Large intestine (tissue), 3 donors: ENCODE results near the gene PLCD1. TPM values are rescaled to one million over a fixed set of nuclear protein-coding genes. Genes with fewer than 3 reads are reported as not detected.

Experiments
- DNase-seq, 2 donors: peaks; one replicate each; pipeline versions ENCODE4 v3.0.0 to v3.0.0-alpha.2; 2013
- H3K27ac ChIP-seq: one replicate; pipeline ENCODE4 v1.5.1; 2013; ENCODE audit warnings: low read length
- H3K27me3 ChIP-seq: 2 replicates; pipeline ENCODE4 v1.6.1; 2013; ENCODE audit warnings: low read length; ENCODE audit not compliant: control insufficient read depth, insufficient read depth
- H3K36me3 ChIP-seq: 2 replicates; pipeline ENCODE4 v1.6.1; 2013; ENCODE audit warnings: low read length; ENCODE audit not compliant: control insufficient read depth, insufficient read depth
- H3K4me1 ChIP-seq: one replicate; pipeline ENCODE4 v1.6.1; 2013; ENCODE audit warnings: low read length; ENCODE audit not compliant: control insufficient read depth, insufficient read depth
- H3K4me3 ChIP-seq: one replicate; pipeline ENCODE4 v1.5.1; 2013; ENCODE audit warnings: low read length
- H3K9me3 ChIP-seq: one replicate; pipeline ENCODE4 v1.6.1; 2013; ENCODE audit warnings: mild to moderate bottlenecking, low read depth, low read length, moderate library complexity; ENCODE audit not compliant: control insufficient read depth
- WGBS: methylation state at CpG from one replicate; pipeline ENCODE4 v1.1.5; 2013; ENCODE audit warnings: low lambda C conversion rate; ENCODE audit not compliant: insufficient coverage; 5-methylcytosine and 5-hydroxymethylcytosine counted together
- polyA plus RNA-seq: library from polyadenylated mRNA; unstranded; fragments of 120-200 nt; gene quantifications from one replicate; pipeline ENCODE4 v1.2.1, GENCODE V29; 2013

The PLCD1 gene
- polyA plus RNA-seq, 1 donor, result 13.4 TPM

DNA sequence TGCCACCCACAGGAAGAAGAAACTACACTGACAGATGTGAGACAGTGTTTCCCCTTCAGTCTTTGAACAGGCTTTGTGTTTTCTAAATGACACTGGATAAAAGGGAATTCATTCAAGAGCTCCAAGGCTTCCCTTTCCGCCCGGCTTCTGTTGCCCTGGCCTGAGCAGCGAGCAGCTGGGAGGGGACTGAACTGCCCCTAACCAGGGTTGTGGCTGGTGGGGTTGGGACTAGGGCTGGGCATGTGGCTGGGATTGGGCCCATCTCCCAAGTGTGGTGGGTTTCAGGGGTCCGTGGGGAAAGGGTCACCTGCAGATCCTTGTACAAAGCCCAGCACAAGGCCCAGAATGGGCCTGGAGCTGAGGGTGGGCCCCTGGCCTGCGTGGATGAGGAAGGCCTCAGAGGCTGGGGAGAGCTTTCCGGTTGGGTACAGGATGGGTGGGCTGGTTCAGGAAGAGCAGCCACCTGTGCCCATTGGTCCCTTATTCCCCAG lies 28.4 kb downstream of the PLCD1 start:
- no peaks in the 10 kb centered on the region for H3K27me3 ChIP-seq
- no peak overlapping the region for H3K27ac ChIP-seq
- WGBS, result no CpG with 5 or more reads among the region's 6 CpGs
- no peaks in the 10 kb centered on the region for H3K9me3 ChIP-seq
- no peak overlapping the region for H3K4me3 ChIP-seq
- no peak for DNase-seq
- peaks cover 74% of the 10 kb centered on the region for H3K36me3 ChIP-seq
- peaks cover 63% of the 10 kb centered on the region for H3K4me1 ChIP-seq

DNA sequence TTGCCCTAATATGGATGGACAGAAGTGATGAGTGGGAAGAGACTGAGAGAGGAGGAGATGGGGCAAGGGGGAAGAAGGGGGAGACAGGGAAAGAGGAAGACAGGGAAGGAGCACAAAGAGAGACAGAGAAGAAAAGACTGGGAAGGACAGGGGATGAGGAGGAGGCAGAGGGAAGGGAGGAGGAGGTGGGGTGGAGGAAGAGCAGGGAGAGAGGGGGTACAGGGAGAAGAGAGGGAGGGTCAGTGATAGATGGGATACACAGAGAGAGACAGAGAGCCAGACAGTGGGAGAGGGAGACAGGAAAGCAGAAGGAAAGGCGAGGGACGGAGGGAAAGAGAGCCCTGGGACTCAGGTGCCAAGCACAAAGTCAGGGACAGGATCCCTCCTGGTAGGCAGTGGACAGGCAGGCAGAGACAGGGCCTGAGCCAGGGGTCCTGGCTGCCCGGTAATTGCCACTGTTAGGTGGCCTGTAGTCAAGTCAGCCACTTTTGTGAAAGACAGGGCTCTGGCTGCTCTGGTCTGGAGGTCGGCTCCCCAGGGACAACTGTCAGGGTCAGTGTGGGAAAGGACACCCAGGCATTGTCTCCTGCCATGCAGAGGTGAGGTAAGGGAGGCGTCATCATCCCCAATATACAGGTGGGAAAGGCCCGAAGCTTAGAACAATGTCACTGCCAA lies 29.1 kb downstream of the PLCD1 start:
- DNase-seq, result no peak
- Histone ChIP-seq H3K4me3 (no peak overlapping the region), H3K27ac (no peak overlapping the region), H3K27me3 (no peaks in the 10 kb centered on the region), H3K9me3 (no peaks in the 10 kb centered on the region), H3K36me3 (peaks cover 74% of the 10 kb centered on the region), H3K4me1 (peaks cover 69% of the 10 kb centered on the region)
- WGBS, result no CpG with 5 or more reads among the region's 6 CpGs

GRCh38 chr3:37999836-38000235 lies 29.6 kb downstream of the PLCD1 start:
- no CpG with 5 or more reads among the region's 6 CpGs for WGBS
- Histone ChIP-seq H3K4me3 (no peak overlapping the region), H3K36me3 (peaks cover 72% of the 10 kb centered on the region), H3K9me3 (no peaks in the 10 kb centered on the region), H3K27ac (no peak overlapping the region), H3K27me3 (no peaks in the 10 kb centered on the region), H3K4me1 (peaks cover 73% of the 10 kb centered on the region)
- no peak for DNase-seq

- peaks cover 69% of the 10 kb centered on the region for H3K4me1 ChIP-seq
- peaks cover 62% of the 10 kb centered on the region for H3K36me3 ChIP-seq
- H3K27me3 ChIP-seq, result no peaks in the 10 kb centered on the region
- H3K4me3 ChIP-seq, result no peak overlapping the region
- H3K9me3 ChIP-seq, result no peaks in the 10 kb centered on the region
- DNase-seq, result no peak
- peak overlapping the region; percentile 97 for H3K27ac ChIP-seq
- no CpG with 5 or more reads among the region's 6 CpGs for WGBS
Measured at GRCh38 chr3:37997791-37998370, 31.6 kb downstream of the PLCD1 start.

DNA sequence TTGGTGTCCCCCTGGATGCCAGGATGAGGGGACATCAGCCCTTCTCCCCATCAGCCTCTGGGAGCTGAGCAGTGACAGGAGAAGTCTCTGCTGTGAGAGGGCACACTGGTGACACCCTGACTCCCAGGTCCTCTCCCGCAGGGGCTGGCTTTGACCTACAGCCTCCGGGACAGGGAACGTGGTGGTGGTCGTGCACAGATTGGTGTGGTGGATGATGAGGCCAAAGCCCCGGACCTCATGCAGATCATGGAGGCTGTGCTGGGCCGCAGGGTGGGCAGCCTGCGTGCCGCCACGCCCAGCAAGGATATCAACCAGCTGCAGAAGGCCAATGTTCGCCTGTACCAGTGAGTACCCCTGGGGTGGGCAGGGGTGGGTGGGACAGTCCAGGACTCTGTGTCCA lies 32.1 kb downstream of the PLCD1 start:
- H3K27ac ChIP-seq, result peak overlapping the region; percentile 97
- DNase-seq, result no peak
- H3K9me3 ChIP-seq, result no peaks in the 10 kb centered on the region
- no CpG with 5 or more reads among the region's 10 CpGs for WGBS
- peaks cover 57% of the 10 kb centered on the region for H3K36me3 ChIP-seq
- H3K4me3 ChIP-seq, result no peak overlapping the region
- no peaks in the 10 kb centered on the region for H3K27me3 ChIP-seq
- peaks cover 64% of the 10 kb centered on the region for H3K4me1 ChIP-seq

DNA sequence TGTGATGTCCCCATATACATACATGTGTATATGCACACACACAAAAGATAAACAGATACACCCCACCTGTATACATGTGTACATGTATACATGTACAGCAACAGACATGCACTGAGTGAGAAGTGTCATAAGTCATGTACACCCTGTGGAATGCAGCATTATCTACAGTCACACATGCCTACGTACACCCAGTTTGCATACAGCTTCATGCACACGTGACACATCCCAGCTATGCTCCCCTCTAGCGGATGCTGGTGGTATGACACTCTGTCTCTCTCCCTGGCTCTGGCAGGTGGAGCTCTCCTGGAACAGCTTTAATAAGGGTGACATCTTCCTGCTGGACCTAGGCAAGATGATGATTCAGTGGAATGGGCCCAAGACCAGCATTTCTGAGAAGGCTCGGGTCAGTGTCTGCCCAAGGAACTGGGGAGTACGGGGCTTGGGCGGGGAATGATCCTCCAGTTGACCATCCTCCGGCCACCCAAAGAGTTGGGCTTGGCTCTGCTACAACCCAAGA lies 32.6 kb downstream of the PLCD1 start:
- no CpG with 5 or more reads among the region's 7 CpGs for WGBS
- peaks cover 52% of the 10 kb centered on the region for H3K36me3 ChIP-seq
- H3K9me3 ChIP-seq, result no peaks in the 10 kb centered on the region
- H3K27me3 ChIP-seq, result no peaks in the 10 kb centered on the region
- H3K4me1 ChIP-seq, result peaks cover 66% of the 10 kb centered on the region
- DNase-seq, result peak; percentile 91 to 94
- peak overlapping the region; percentile 97 for H3K27ac ChIP-seq
- H3K4me3 ChIP-seq, result no peak overlapping the region

- Histone ChIP-seq H3K27ac (peak overlapping the region; percentile 97), H3K27me3 (no peaks in the 10 kb centered on the region), H3K4me3 (no peak overlapping the region), H3K4me1 (peaks cover 67% of the 10 kb centered on the region), H3K9me3 (no peaks in the 10 kb centered on the region), H3K36me3 (peaks cover 43% of the 10 kb centered on the region)
- no CpG with 5 or more reads among the region's 10 CpGs for WGBS
- no peak for DNase-seq
Measured at GRCh38 chr3:37995652-37996641, 33.5 kb downstream of the PLCD1 start.

- 0% methylated on average over 1 of the region's 2 CpGs for WGBS
- Histone ChIP-seq H3K9me3 (no peaks in the 10 kb centered on the region), H3K27ac (peak overlapping the region; percentile 99), H3K36me3 (peaks cover 29% of the 10 kb centered on the region), H3K4me1 (peaks cover 77% of the 10 kb centered on the region), H3K27me3 (no peaks in the 10 kb centered on the region), H3K4me3 (peak overlapping the region; percentile 55)
- DNase-seq, result no peak
Measured at GRCh38 chr3:37994639-37994972, 34.8 kb downstream of the PLCD1 start.

DNA sequence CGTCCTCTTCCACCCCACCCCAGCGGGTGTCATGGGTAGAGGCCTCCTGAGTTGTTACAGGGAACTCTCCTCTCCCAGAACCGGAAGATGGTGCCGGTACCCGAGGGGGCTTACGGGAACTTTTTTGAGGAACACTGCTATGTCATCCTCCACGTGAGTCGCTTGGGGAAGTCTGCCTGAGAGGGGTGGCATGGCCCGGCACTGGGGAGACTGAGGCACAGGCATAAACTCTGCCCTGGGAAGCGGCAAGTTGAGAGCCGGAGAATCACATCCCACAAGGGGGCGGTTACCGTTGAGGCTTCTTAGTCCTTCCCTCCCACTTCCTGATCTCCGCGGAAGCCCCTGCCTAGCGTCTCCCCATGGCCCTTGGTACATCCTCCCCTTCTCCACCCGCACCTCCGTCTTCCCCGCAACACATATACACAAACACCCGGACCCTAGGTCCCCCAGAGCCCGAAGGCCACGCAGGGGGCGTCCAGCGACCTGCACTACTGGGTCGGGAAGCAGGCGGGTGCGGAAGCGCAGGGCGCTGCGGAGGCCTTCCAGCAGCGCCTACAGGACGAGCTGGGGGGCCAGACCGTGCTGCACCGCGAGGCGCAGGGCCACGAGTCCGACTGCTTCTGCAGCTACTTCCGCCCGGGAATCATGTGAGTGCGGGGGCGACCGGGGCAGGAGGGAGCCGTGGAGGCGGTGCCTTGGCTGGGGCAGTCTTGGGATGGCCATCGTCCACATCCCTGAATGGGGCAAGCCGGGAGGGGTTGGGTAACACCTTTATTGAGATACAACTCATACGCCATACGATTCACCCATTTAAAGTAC lies 35.4 kb downstream of the PLCD1 start:
- H3K27me3 ChIP-seq, result no peaks in the 10 kb centered on the region
- peak; percentile 90 to 96 for DNase-seq
- H3K27ac ChIP-seq, result peak overlapping the region; percentile 99
- H3K9me3 ChIP-seq, result no peaks in the 10 kb centered on the region
- no CpG with 5 or more reads among the region's 49 CpGs for WGBS
- peaks cover 79% of the 10 kb centered on the region for H3K4me1 ChIP-seq
- H3K36me3 ChIP-seq, result peaks cover 25% of the 10 kb centered on the region
- peak overlapping the region; percentile 55 for H3K4me3 ChIP-seq
